Fibroblast of lung (primary cell): ENCODE measurements around the gene BST2. TPM values are rescaled to one million over a fixed set of nuclear protein-coding genes. Genes with fewer than 3 reads are reported as not detected.
A peak's percentile ranks its signal among the peaks of the same experiment; 100 is the strongest.

Experiments used
- DNase-seq, 2 donors: peaks; one replicate each; pipeline versions ENCODE4 v3.0.0 to v3.0.0-alpha.2; 2010; ENCODE audit warnings: low read depth in 2 of 2
- H2AFZ ChIP-seq: 2 replicates; pipeline ENCODE4 v1.5.1; 2012; ENCODE audit warnings: low read length, control low read depth, inconsistent platforms
- H3K27ac ChIP-seq: 2 replicates; pipeline ENCODE4 v1.5.1; 2011; ENCODE audit warnings: low read length, control low read depth; ENCODE audit not compliant: insufficient read depth
- H3K27me3 ChIP-seq: 2 replicates; pipeline ENCODE4 v1.5.1; 2011; ENCODE audit warnings: mild to moderate bottlenecking, low read length; ENCODE audit not compliant: control insufficient read depth, insufficient read depth
- H3K36me3 ChIP-seq: 2 replicates; pipeline ENCODE4 v1.5.1; 2011; ENCODE audit warnings: low read length; ENCODE audit not compliant: control insufficient read depth, insufficient read depth
- H3K4me1 ChIP-seq: 2 replicates; pipeline ENCODE4 v1.5.1; 2011; ENCODE audit warnings: low read length; ENCODE audit not compliant: control insufficient read depth, insufficient read depth; ENCODE audit errors: extremely low read depth
- H3K4me2 ChIP-seq: 2 replicates; pipeline ENCODE4 v1.5.1; 2011; ENCODE audit warnings: low read length, control low read depth; ENCODE audit not compliant: insufficient read depth; ENCODE audit errors: extremely low read depth
- H3K4me3 ChIP-seq, 4 experiments: fragments of 200-600 bp in 1 of 4; sonication (generic) in 1 of 4; replicated peaks in 1 of 4; 2 replicates each; pipeline ENCODE4 v1.5.1; 2011 to 2016; ENCODE audit warnings: low read length in 4 of 4, low read depth in 3 of 4, mild to moderate bottlenecking in 3 of 4, control low read depth in 2 of 4, inconsistent platforms in 1 of 4, mixed read lengths in 1 of 4; ENCODE audit not compliant: insufficient read depth in 1 of 4; ENCODE audit errors: control extremely low read depth in 1 of 4
- H3K79me2 ChIP-seq: 2 replicates; pipeline ENCODE4 v1.5.1; 2012; ENCODE audit warnings: mild to moderate bottlenecking, low read length, inconsistent platforms; ENCODE audit not compliant: control insufficient read depth, insufficient read depth
- H3K9ac ChIP-seq: 2 replicates; pipeline ENCODE4 v1.5.1; 2011; ENCODE audit warnings: mild to moderate bottlenecking, low read length, control low read depth; ENCODE audit not compliant: insufficient read depth
- H3K9me3 ChIP-seq: 2 replicates; pipeline ENCODE4 v1.5.1; 2012; ENCODE audit warnings: low read depth, low read length; ENCODE audit not compliant: control insufficient read depth, insufficient read depth
- H4K20me1 ChIP-seq: 2 replicates; pipeline ENCODE4 v1.5.1; 2011; ENCODE audit warnings: low read length; ENCODE audit not compliant: control insufficient read depth, insufficient read depth; ENCODE audit errors: extremely low read depth
- CTCF ChIP-seq, 2 donors: IDR thresholded peaks in 1 of 2; conservative IDR thresholded peaks in 1 of 2; 1 replicate in 1 of 2; 2 replicates in 1 of 2; pipeline ENCODE4 v1.5.1; 2011 to 2012; ENCODE audit warnings: low read length in 2 of 2, control low read depth in 1 of 2, inconsistent platforms in 1 of 2, low read depth in 1 of 2, mild to moderate bottlenecking in 1 of 2
- EZH2 ChIP-seq: IDR thresholded peaks from 2 replicates; pipeline ENCODE4 v1.5.1; 2012; ENCODE audit warnings: low read length, control low read depth, mild to moderate bottlenecking; ENCODE audit errors: missing control alignments
- polyA plus RNA-seq, 2 donors: library from polyadenylated mRNA; depleted of rRNA in 1 of 2; stranded (reverse) in 1 of 2; unstranded in 1 of 2; fragments of >200 nt; gene quantifications; 2 replicates each; pipeline ENCODE4 v1.2.1, GENCODE V29; 2011 to 2012; ENCODE audit warnings: missing spikeins in 1 of 2
- total RNA-seq: library from RNA; depleted of rRNA; stranded (reverse); fragments of >200 nt; gene quantifications from 2 replicates; pipeline ENCODE4 v1.2.1, GENCODE V29; 2014

Gene BST2
- total and polyA plus RNA-seq, 2 donors (not counting 1 experiment from before 2014, with no cell fraction given) = 4.3 to 5.6 TPM

GRCh38 chr19:17398902-17399527 lies 6.4 kb downstream of the BST2 start:
- H3K9me3 ChIP-seq = no peaks in the 10 kb centered on the region
- no peak overlapping the region for H3K27ac ChIP-seq
- no peak for DNase-seq
- peaks cover 3% of the 10 kb centered on the region for H3K27me3 ChIP-seq
- no peak for TF ChIP-seq CTCF (conservative IDR thresholded peaks at IDR 0.05 in 1 of 2, IDR thresholded peaks at IDR 0.05 in 1 of 2; ENCODE audit: low read depth in 1 of 2, low read length in 2 of 2)
- no peak for TF ChIP-seq EZH2
- H4K20me1 ChIP-seq = no peaks in the 10 kb centered on the region
- no peak overlapping the region for H3K4me3 ChIP-seq
- no peaks in the 10 kb centered on the region for H3K4me1 ChIP-seq
- no peak overlapping the region for H2AFZ ChIP-seq
- no peak overlapping the region for H3K9ac ChIP-seq
- H3K79me2 ChIP-seq = no peaks in the 10 kb centered on the region
- H3K4me2 ChIP-seq = no peak overlapping the region
- H3K36me3 ChIP-seq = no peaks in the 10 kb centered on the region

GRCh38 chr19:17394891-17395415 lies 10.5 kb downstream of the BST2 start:
- H3K4me2 ChIP-seq = no peak overlapping the region
- no peaks in the 10 kb centered on the region for H3K9me3 ChIP-seq
- H3K4me3 ChIP-seq = no peak overlapping the region
- H3K27ac ChIP-seq = no peak overlapping the region
- DNase-seq = peak; percentile 27 to 52
- TF ChIP-seq EZH2 (no peak), CTCF (conservative IDR thresholded peaks at IDR 0.05 in 1 of 2, IDR thresholded peaks at IDR 0.05 in 1 of 2; ENCODE audit: low read depth in 1 of 2, low read length in 2 of 2) (peak; percentile 32 to 65)
- H3K27me3 ChIP-seq = peaks cover 3% of the 10 kb centered on the region
- no peaks in the 10 kb centered on the region for H4K20me1 ChIP-seq
- H3K9ac ChIP-seq = no peak overlapping the region
- H2AFZ ChIP-seq = no peak overlapping the region
- no peaks in the 10 kb centered on the region for H3K79me2 ChIP-seq
- no peaks in the 10 kb centered on the region for H3K36me3 ChIP-seq
- H3K4me1 ChIP-seq = peaks cover 2% of the 10 kb centered on the region

- H3K4me3 ChIP-seq = no peak within 1 kb of the TSS
- peaks cover 2% of the 10 kb centered on the region for H3K4me1 ChIP-seq
- H3K79me2 ChIP-seq = no peaks in the 10 kb centered on the region
- H3K9me3 ChIP-seq = no peaks in the 10 kb centered on the region
- no peaks in the 10 kb centered on the region for H3K36me3 ChIP-seq
- DNase-seq = no peak
- no peak within 1 kb of the TSS for H3K27ac ChIP-seq
- H2AFZ ChIP-seq = no peak within 1 kb of the TSS
- H3K9ac ChIP-seq = no peak within 1 kb of the TSS
- TF ChIP-seq CTCF (conservative IDR thresholded peaks at IDR 0.05 in 1 of 2, IDR thresholded peaks at IDR 0.05 in 1 of 2; ENCODE audit: low read depth in 1 of 2, low read length in 2 of 2) = no peak
- no peak for TF ChIP-seq EZH2
- H4K20me1 ChIP-seq = no peaks in the 10 kb centered on the region
- H3K4me2 ChIP-seq = no peak within 1 kb of the TSS
- H3K27me3 ChIP-seq = peaks cover 3% of the 10 kb centered on the region
Measured at GRCh38 chr19:17393914-17394313, 11.5 kb downstream of the BST2 start, which contains the start of gene CCDC194. TSS of gene CCDC194 (minus strand) at chr19:17394196. CDS start at chr19:17394158, 38 bp downstream.
